Fibroblast of lung (primary cell): Measurements from ENCODE around the gene ADGRV1.

Source experiments
- CTCF ChIP-seq, 2 donors: IDR thresholded peaks in 1 of 2; conservative IDR thresholded peaks in 1 of 2; 1 replicate in 1 of 2; 2 replicates in 1 of 2; pipeline ENCODE4 v1.5.1; 2011 to 2012; ENCODE audit warnings: low read length in 2 of 2, control low read depth in 1 of 2, inconsistent platforms in 1 of 2, low read depth in 1 of 2, mild to moderate bottlenecking in 1 of 2
- EZH2 ChIP-seq: IDR thresholded peaks from 2 replicates; pipeline ENCODE4 v1.5.1; 2012; ENCODE audit warnings: low read length, control low read depth, mild to moderate bottlenecking; ENCODE audit errors: missing control alignments

DNA sequence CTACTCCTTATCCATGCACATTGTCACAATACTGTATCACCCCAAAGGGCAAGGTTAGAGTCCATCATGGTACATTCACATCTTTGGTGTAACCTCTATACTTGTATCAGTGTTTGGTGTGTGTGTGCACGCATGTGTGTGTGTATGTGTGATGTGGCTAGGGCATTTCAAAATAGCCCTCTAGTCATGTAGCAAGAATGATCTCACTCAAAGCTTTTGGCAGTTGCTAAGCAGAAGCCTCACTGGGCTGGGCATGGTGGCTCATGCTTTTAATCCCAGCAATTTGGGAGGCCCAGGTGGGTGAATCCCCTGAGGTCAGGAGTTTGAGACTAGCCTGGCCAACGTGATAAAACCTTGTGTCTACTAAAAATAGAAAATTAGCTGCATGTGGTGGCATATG, 245.3 kb downstream of the ADGRV1 start:
- TF ChIP-seq CTCF (conservative IDR thresholded peaks at IDR 0.05 in 1 of 2, IDR thresholded peaks at IDR 0.05 in 1 of 2; ENCODE audit: low read depth in 1 of 2, low read length in 2 of 2) (no peak), EZH2 (no peak)
